ENCODE results near the gene HERC2. TPM values are rescaled to one million over a fixed set of nuclear protein-coding genes. Genes with fewer than 3 reads are reported as not detected.
"Not testable (repeated sequence)": the region's sequence is repeated elsewhere in the genome, so short reads cannot be mapped to it uniquely, and the experiment has no call there.

HERC2 gene
- total RNA-seq, 2 donors from 2014 or later, result 105 to 112 TPM

- Mint-ChIP-seq H3K9me3 (no peaks in the 10 kb centered on the region), H3K4me1 (no peaks in the 10 kb centered on the region), H3K36me3 (ENCODE audit: low read depth) (peaks cover 49% of the 10 kb centered on the region), H3K27me3 (ENCODE audit: insufficient read depth) (no peaks in the 10 kb centered on the region), H3K27ac (no peak overlapping the region), H3K4me3 (no peak overlapping the region)
- H3K9ac ChIP-seq (ENCODE audit: extremely low read depth, low read length, poor library complexity, severe bottlenecking), result no peak overlapping the region
- no peak for TF ChIP-seq CTCF (conservative IDR thresholded peaks at IDR 0.05)
- no peak for DNase-seq
- H3K4me3 ChIP-seq (ENCODE audit: low read length), result no peak overlapping the region
- no peaks in the 10 kb centered on the region for H3K27me3 ChIP-seq (ENCODE audit: control insufficient read depth, insufficient read depth, low read length, poor library complexity, severe bottlenecking)
- 98 to 100% methylated on average over 3 to 6 of the region's 6 CpGs for WGBS, 2 experiments (ENCODE audit: insufficient coverage in 1 of 2, insufficient read length in 1 of 2)
- H3K36me3 ChIP-seq (ENCODE audit: control insufficient read depth, insufficient read depth, low read length), result peaks cover 10% of the 10 kb centered on the region
- H3K27ac ChIP-seq (ENCODE audit: low read depth, low read length), result no peak overlapping the region
- no peaks in the 10 kb centered on the region for H3K9me3 ChIP-seq (ENCODE audit: control insufficient read depth, low read length)
- no peaks in the 10 kb centered on the region for H3K4me1 ChIP-seq (ENCODE audit: control insufficient read depth, insufficient read depth, low read length)
Observed at GRCh38 chr15:28208583-28208982, 113.4 kb downstream of the HERC2 start.

GRCh38 chr15:28205640-28206039 lies 116.3 kb downstream of the HERC2 start:
- H3K4me3 ChIP-seq (ENCODE audit: low read length); H3K9me3 Mint-ChIP-seq; H3K27ac Mint-ChIP-seq; H3K4me3 Mint-ChIP-seq; H3K4me1 ChIP-seq (ENCODE audit: control insufficient read depth, insufficient read depth, low read length); H3K27me3 ChIP-seq (ENCODE audit: control insufficient read depth, insufficient read depth, low read length, poor library complexity, severe bottlenecking); H3K4me1 Mint-ChIP-seq; H3K9ac ChIP-seq (ENCODE audit: extremely low read depth, low read length, poor library complexity, severe bottlenecking); H3K27me3 Mint-ChIP-seq (ENCODE audit: insufficient read depth); H3K9me3 ChIP-seq (ENCODE audit: control insufficient read depth, low read length); DNase-seq; H3K27ac ChIP-seq (ENCODE audit: low read depth, low read length): not testable (repeated sequence)
- WGBS, 2 experiments (ENCODE audit: insufficient coverage in 1 of 2, insufficient read length in 1 of 2), result no CpG with 5 or more reads among the region's 10 CpGs
- H3K36me3 Mint-ChIP-seq (ENCODE audit: low read depth), result peaks cover 59% of the 10 kb centered on the region
- peaks cover 18% of the 10 kb centered on the region for H3K36me3 ChIP-seq (ENCODE audit: control insufficient read depth, insufficient read depth, low read length)

- not testable (repeated sequence) for H3K27ac ChIP-seq (ENCODE audit: low read depth, low read length); H3K9me3 ChIP-seq (ENCODE audit: control insufficient read depth, low read length); H3K4me3 Mint-ChIP-seq; H3K4me1 Mint-ChIP-seq; H3K4me3 ChIP-seq (ENCODE audit: low read length); DNase-seq; H3K27me3 Mint-ChIP-seq (ENCODE audit: insufficient read depth); H3K9me3 Mint-ChIP-seq; H3K27me3 ChIP-seq (ENCODE audit: control insufficient read depth, insufficient read depth, low read length, poor library complexity, severe bottlenecking); H3K27ac Mint-ChIP-seq; H3K4me1 ChIP-seq (ENCODE audit: control insufficient read depth, insufficient read depth, low read length); H3K9ac ChIP-seq (ENCODE audit: extremely low read depth, low read length, poor library complexity, severe bottlenecking)
- peaks cover 64% of the 10 kb centered on the region for H3K36me3 Mint-ChIP-seq (ENCODE audit: low read depth)
- 97 to 99% methylated on average over 7 to 9 of the region's 18 CpGs for WGBS, 2 experiments (ENCODE audit: insufficient coverage in 1 of 2, insufficient read length in 1 of 2)
- H3K36me3 ChIP-seq (ENCODE audit: control insufficient read depth, insufficient read depth, low read length), result peaks cover 27% of the 10 kb centered on the region
Observed at GRCh38 chr15:28203055-28203828, 118.7 kb downstream of the HERC2 start.

GRCh38 chr15:28202124-28202523 lies 119.9 kb downstream of the HERC2 start:
- H3K27me3 Mint-ChIP-seq (ENCODE audit: insufficient read depth); H3K9me3 ChIP-seq (ENCODE audit: control insufficient read depth, low read length); H3K4me3 Mint-ChIP-seq; H3K27me3 ChIP-seq (ENCODE audit: control insufficient read depth, insufficient read depth, low read length, poor library complexity, severe bottlenecking); H3K9ac ChIP-seq (ENCODE audit: extremely low read depth, low read length, poor library complexity, severe bottlenecking); H3K9me3 Mint-ChIP-seq; H3K4me1 Mint-ChIP-seq; DNase-seq; H3K27ac Mint-ChIP-seq; H3K4me3 ChIP-seq (ENCODE audit: low read length); H3K27ac ChIP-seq (ENCODE audit: low read depth, low read length); H3K4me1 ChIP-seq (ENCODE audit: control insufficient read depth, insufficient read depth, low read length): not testable (repeated sequence)
- H3K36me3 ChIP-seq (ENCODE audit: control insufficient read depth, insufficient read depth, low read length), result peaks cover 37% of the 10 kb centered on the region
- 87% methylated on average over 5 of the region's 23 CpGs; no CpG with 5 or more reads in 1 of the 2 experiments for WGBS, 2 experiments (ENCODE audit: insufficient coverage in 1 of 2, insufficient read length in 1 of 2)
- peaks cover 67% of the 10 kb centered on the region for H3K36me3 Mint-ChIP-seq (ENCODE audit: low read depth)

- H3K4me3 Mint-ChIP-seq; H3K27ac ChIP-seq (ENCODE audit: low read depth, low read length); H3K9me3 Mint-ChIP-seq; H3K9ac ChIP-seq (ENCODE audit: extremely low read depth, low read length, poor library complexity, severe bottlenecking); H3K4me3 ChIP-seq (ENCODE audit: low read length); DNase-seq; H3K4me1 ChIP-seq (ENCODE audit: control insufficient read depth, insufficient read depth, low read length); H3K27me3 ChIP-seq (ENCODE audit: control insufficient read depth, insufficient read depth, low read length, poor library complexity, severe bottlenecking); H3K4me1 Mint-ChIP-seq; H3K27me3 Mint-ChIP-seq (ENCODE audit: insufficient read depth); H3K9me3 ChIP-seq (ENCODE audit: control insufficient read depth, low read length); H3K27ac Mint-ChIP-seq: not testable (repeated sequence)
- peaks cover 68% of the 10 kb centered on the region for H3K36me3 Mint-ChIP-seq (ENCODE audit: low read depth)
- H3K36me3 ChIP-seq (ENCODE audit: control insufficient read depth, insufficient read depth, low read length), result peaks cover 50% of the 10 kb centered on the region
- WGBS, 2 experiments (ENCODE audit: insufficient coverage in 1 of 2, insufficient read length in 1 of 2), result 100% methylated on average over 2 of the region's 2 CpGs; no CpG with 5 or more reads in 1 of the 2 experiments
Observed at GRCh38 chr15:28198215-28198614, 123.8 kb downstream of the HERC2 start.

- not testable (repeated sequence) for H3K27me3 Mint-ChIP-seq (ENCODE audit: insufficient read depth); H3K4me1 Mint-ChIP-seq; H3K27ac Mint-ChIP-seq; H3K9me3 ChIP-seq (ENCODE audit: control insufficient read depth, low read length); H3K9ac ChIP-seq (ENCODE audit: extremely low read depth, low read length, poor library complexity, severe bottlenecking); H3K4me1 ChIP-seq (ENCODE audit: control insufficient read depth, insufficient read depth, low read length); H3K27ac ChIP-seq (ENCODE audit: low read depth, low read length); H3K4me3 ChIP-seq (ENCODE audit: low read length); H3K4me3 Mint-ChIP-seq; DNase-seq; H3K9me3 Mint-ChIP-seq; H3K27me3 ChIP-seq (ENCODE audit: control insufficient read depth, insufficient read depth, low read length, poor library complexity, severe bottlenecking)
- H3K36me3 Mint-ChIP-seq (ENCODE audit: low read depth), result peaks cover 72% of the 10 kb centered on the region
- H3K36me3 ChIP-seq (ENCODE audit: control insufficient read depth, insufficient read depth, low read length), result peaks cover 54% of the 10 kb centered on the region
- 93 to 100% methylated on average over 1 to 2 of the region's 4 CpGs for WGBS, 2 experiments (ENCODE audit: insufficient coverage in 1 of 2, insufficient read length in 1 of 2)
Observed at GRCh38 chr15:28197694-28198093, 124.3 kb downstream of the HERC2 start.
